Mesenchymal stem cell (in vitro differentiated cells and primary cell): ENCODE measurements around the gene POLR3A.

Source experiments
- DNase-seq: peaks from one replicate; pipeline ENCODE4 v3.0.0-alpha.2; 2013
- H2AFZ ChIP-seq: one replicate; pipeline ENCODE4 v1.6.1; 2013; ENCODE audit warnings: low read depth, mild to moderate bottlenecking, control low read depth, inconsistent platforms, low read length, moderate library complexity
- H2AK5ac ChIP-seq: 2 replicates; pipeline ENCODE4 v1.6.1; 2013; ENCODE audit warnings: low read length, moderate library complexity, mild to moderate bottlenecking, inconsistent platforms; ENCODE audit not compliant: severe bottlenecking
- H2BK120ac ChIP-seq: one replicate; pipeline ENCODE4 v1.6.1; 2013; ENCODE audit warnings: low read depth, mild to moderate bottlenecking, inconsistent platforms, low read length, moderate library complexity
- H2BK12ac ChIP-seq, 2 experiments: one replicate each; pipeline ENCODE4 v1.6.1; 2013; ENCODE audit warnings: inconsistent platforms in 2 of 2, low read length in 2 of 2, mild to moderate bottlenecking in 2 of 2, moderate library complexity in 2 of 2, control low read depth in 1 of 2
- H2BK15ac ChIP-seq: one replicate; pipeline ENCODE4 v1.6.1; 2013; ENCODE audit warnings: mild to moderate bottlenecking, low read depth, inconsistent platforms; ENCODE audit not compliant: poor library complexity, severe bottlenecking
- H2BK5ac ChIP-seq: 2 replicates; pipeline ENCODE4 v1.6.1; 2013; ENCODE audit warnings: low read depth, mild to moderate bottlenecking, low read length, control low read depth, inconsistent platforms; ENCODE audit not compliant: poor library complexity, severe bottlenecking
- H3K14ac ChIP-seq, 2 experiments: one replicate each; pipeline ENCODE4 v1.6.1; 2013; ENCODE audit warnings: inconsistent platforms in 2 of 2, low read length in 2 of 2, control low read depth in 1 of 2, mild to moderate bottlenecking in 1 of 2, moderate library complexity in 1 of 2
- H3K18ac ChIP-seq, 2 experiments: one replicate each; pipeline ENCODE4 v1.6.1; 2013; ENCODE audit warnings: inconsistent platforms in 2 of 2, low read length in 2 of 2, control low read depth in 1 of 2, low read depth in 1 of 2, mild to moderate bottlenecking in 1 of 2
- H3K23ac ChIP-seq, 2 experiments: one replicate each; pipeline ENCODE4 v1.6.1; 2013; ENCODE audit warnings: inconsistent platforms in 2 of 2, low read length in 2 of 2, mild to moderate bottlenecking in 2 of 2, moderate library complexity in 2 of 2, control low read depth in 1 of 2
- H3K27ac ChIP-seq: 2 replicates; pipeline ENCODE4 v1.5.1; 2013; ENCODE audit warnings: mild to moderate bottlenecking, moderate library complexity, low read length, control low read depth, inconsistent platforms; ENCODE audit not compliant: poor library complexity, severe bottlenecking
- H3K27me3 ChIP-seq, 2 experiments: 2 replicates each; pipeline versions ENCODE4 v1.6.1 to v1.7.0; 2013; ENCODE audit warnings: low read length in 2 of 2, mild to moderate bottlenecking in 2 of 2, moderate library complexity in 2 of 2, control low read depth in 1 of 2, inconsistent platforms in 1 of 2; ENCODE audit not compliant: control insufficient read depth in 1 of 2, insufficient read depth in 1 of 2
- H3K36me3 ChIP-seq, 2 experiments: 2 replicates each; pipeline versions ENCODE4 v1.6.1 to v1.7.0; 2013; ENCODE audit warnings: low read length in 2 of 2, control low read depth in 1 of 2, inconsistent platforms in 1 of 2, low read depth in 1 of 2, mild to moderate bottlenecking in 1 of 2; ENCODE audit not compliant: insufficient read depth in 2 of 2, control insufficient read depth in 1 of 2
- H3K4ac ChIP-seq, 2 experiments: one replicate each; pipeline ENCODE4 v1.6.1; 2013; ENCODE audit warnings: inconsistent platforms in 2 of 2, low read length in 2 of 2, mild to moderate bottlenecking in 2 of 2, moderate library complexity in 2 of 2, control low read depth in 1 of 2, low read depth in 1 of 2
- H3K4me1 ChIP-seq: 2 replicates; pipeline ENCODE4 v1.6.1; 2013; ENCODE audit warnings: low read depth, low read length, control low read depth; ENCODE audit not compliant: control insufficient read depth, insufficient read depth
- H3K4me2 ChIP-seq: 2 replicates; pipeline ENCODE4 v1.6.1; 2013; ENCODE audit warnings: low read length, mild to moderate bottlenecking, inconsistent platforms; ENCODE audit not compliant: poor library complexity, severe bottlenecking
- H3K4me3 ChIP-seq, 2 experiments: 2 replicates each; pipeline versions ENCODE4 v1.5.1 to v1.7.0; 2013; ENCODE audit warnings: low read length in 2 of 2, mild to moderate bottlenecking in 2 of 2, control low read depth in 1 of 2, low read depth in 1 of 2; ENCODE audit not compliant: insufficient read depth in 1 of 2
- H3K79me1 ChIP-seq: replicated peaks from 2 replicates; pipeline ENCODE4 v1.6.1; 2013; ENCODE audit warnings: mild to moderate bottlenecking, control low read depth, low read length, inconsistent platforms; ENCODE audit not compliant: poor library complexity, severe bottlenecking
- H3K9ac ChIP-seq: 2 replicates; pipeline ENCODE4 v1.7.0; 2013; ENCODE audit warnings: mild to moderate bottlenecking, low read length, moderate library complexity
- H3K9me3 ChIP-seq: 2 replicates; pipeline ENCODE4 v1.7.0; 2013; ENCODE audit warnings: mild to moderate bottlenecking, low read length; ENCODE audit not compliant: control insufficient read depth
- H4K8ac ChIP-seq: one replicate; pipeline ENCODE4 v1.6.1; 2013; ENCODE audit warnings: inconsistent platforms, mild to moderate bottlenecking, low read length, moderate library complexity
- H4K91ac ChIP-seq: one replicate; pipeline ENCODE4 v1.6.1; 2013; ENCODE audit warnings: mild to moderate bottlenecking, low read length, inconsistent platforms
- WGBS: methylation state at CpG from one replicate; pipeline ENCODE4 v1.1.7; 2013; ENCODE audit warnings: mixed read lengths; 5-methylcytosine and 5-hydroxymethylcytosine counted together

The POLR3A gene

GRCh38 chr10:78058562-78058961 lies 29.2 kb upstream of the POLR3A start:
- no peak overlapping the region for H3K4me2 ChIP-seq
- H3K9me3 ChIP-seq, result no peaks in the 10 kb centered on the region
- H2BK120ac ChIP-seq, result no peak overlapping the region
- H2BK12ac ChIP-seq, result no peak overlapping the region
- H2BK15ac ChIP-seq, result no peak overlapping the region
- H2BK5ac ChIP-seq, result no peak overlapping the region
- H3K36me3 ChIP-seq, result peaks cover 5 to 15% of the 10 kb centered on the region in 2 experiments
- H3K14ac ChIP-seq, result no peak overlapping the region
- H3K23ac ChIP-seq, result no peak overlapping the region
- 82% methylated on average over 4 of the region's 5 CpGs for WGBS
- H3K4me3 ChIP-seq, result no peak overlapping the region
- H3K9ac ChIP-seq, result no peak overlapping the region
- H3K27ac ChIP-seq, result no peak overlapping the region
- no peaks in the 10 kb centered on the region for H3K27me3 ChIP-seq
- no peak overlapping the region for H4K8ac ChIP-seq
- no peak overlapping the region for H3K18ac ChIP-seq
- H3K79me1 ChIP-seq, result peaks cover 1% of the 10 kb centered on the region
- no peak overlapping the region for H4K91ac ChIP-seq
- H3K4ac ChIP-seq, result no peak overlapping the region
- H3K4me1 ChIP-seq, result peaks cover 6% of the 10 kb centered on the region
- no peak overlapping the region for H2AFZ ChIP-seq
- H2AK5ac ChIP-seq, result no peak overlapping the region
- no peak for DNase-seq

GRCh38 chr10:78053211-78053868 lies 24.0 kb upstream of the POLR3A start:
- Histone ChIP-seq H4K91ac (no peak overlapping the region), H4K8ac (no peak overlapping the region), H3K4me1 (peaks cover 9% of the 10 kb centered on the region), H3K18ac (no peak overlapping the region), H2BK5ac (no peak overlapping the region), H3K36me3 (peaks cover 5 to 26% of the 10 kb centered on the region in 2 experiments), H2BK12ac (no peak overlapping the region), H2AK5ac (no peak overlapping the region), H3K9me3 (no peaks in the 10 kb centered on the region), H3K9ac (peak overlapping the region; percentile 60), H2BK120ac (no peak overlapping the region), H3K27me3 (no peaks in the 10 kb centered on the region), H2BK15ac (no peak overlapping the region), H3K4me2 (no peak overlapping the region), H3K4ac (peak overlapping the region in 1 of 2 experiments; percentile 26), H3K27ac (no peak overlapping the region), H3K79me1 (peaks cover 4% of the 10 kb centered on the region), H3K14ac (no peak overlapping the region), H2AFZ (no peak overlapping the region), H3K23ac (no peak overlapping the region), H3K4me3 (no peak overlapping the region)
- WGBS, result 29% methylated on average over 3 of the region's 7 CpGs
- DNase-seq, result peak; percentile 53

- no peak overlapping the region for H3K4me2 ChIP-seq
- no peak overlapping the region for H2AFZ ChIP-seq
- no peaks in the 10 kb centered on the region for H3K27me3 ChIP-seq
- peaks cover 12% of the 10 kb centered on the region for H3K4me1 ChIP-seq
- no peak overlapping the region for H3K27ac ChIP-seq
- no peak overlapping the region for H2BK5ac ChIP-seq
- no peak overlapping the region for H2BK12ac ChIP-seq
- H2AK5ac ChIP-seq, result no peak overlapping the region
- H3K14ac ChIP-seq, result no peak overlapping the region
- H3K9me3 ChIP-seq, result no peaks in the 10 kb centered on the region
- peaks cover 2% of the 10 kb centered on the region for H3K79me1 ChIP-seq
- no peak overlapping the region for H4K91ac ChIP-seq
- no peak overlapping the region for H2BK120ac ChIP-seq
- no peak overlapping the region for H3K4me3 ChIP-seq
- no peak overlapping the region for H3K4ac ChIP-seq
- H2BK15ac ChIP-seq, result no peak overlapping the region
- DNase-seq, result no peak
- no peak overlapping the region for H3K18ac ChIP-seq
- H3K36me3 ChIP-seq, result peaks cover 4 to 21% of the 10 kb centered on the region in 2 experiments
- no peak overlapping the region for H3K23ac ChIP-seq
- no peak overlapping the region for H3K9ac ChIP-seq
- no peak overlapping the region for H4K8ac ChIP-seq
- WGBS, result 100% methylated on average over 1 of the region's 1 CpG
These were observed 20.5 kb upstream of the POLR3A start for GRCh38 chr10:78049851-78050250.

DNA sequence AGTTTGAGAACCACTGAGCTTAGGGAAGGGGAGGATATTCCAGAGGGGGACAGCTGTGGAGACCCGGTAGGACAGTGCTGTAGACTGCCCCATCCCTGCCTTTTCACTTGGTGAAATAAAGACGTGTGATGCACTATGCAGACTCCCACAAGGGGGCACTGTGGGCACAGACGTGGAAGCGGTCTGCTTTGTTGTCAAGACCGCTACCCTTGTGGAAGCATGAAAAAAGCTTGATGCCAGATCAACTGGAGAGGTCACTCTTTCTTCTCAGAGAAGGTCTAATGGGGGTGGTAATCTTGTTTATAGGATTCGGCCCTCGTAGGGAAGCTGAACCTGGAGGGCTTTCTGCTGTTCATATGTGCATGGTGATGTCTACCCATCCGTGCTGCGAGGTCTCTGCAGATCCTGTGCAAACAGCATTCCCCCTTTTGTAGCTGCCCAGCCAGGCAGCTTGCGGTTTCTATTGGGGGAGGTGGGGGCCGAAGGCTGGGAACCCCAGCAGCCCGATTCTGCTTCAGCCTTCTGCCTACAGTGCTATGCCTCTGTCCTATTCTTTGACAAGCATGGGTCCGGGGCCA lies 18.1 kb upstream of the POLR3A start:
- Histone ChIP-seq H4K8ac (peak overlapping the region; percentile 31), H3K9ac (peak overlapping the region; percentile 17), H2BK12ac (peak overlapping the region; percentile 7 to 15), H3K23ac (no peak overlapping the region), H3K27ac (no peak overlapping the region), H3K79me1 (peaks cover under 1% of the 10 kb centered on the region), H4K91ac (no peak overlapping the region), H2AFZ (no peak overlapping the region), H3K27me3 (no peaks in the 10 kb centered on the region), H2BK5ac (no peak overlapping the region), H2AK5ac (peak overlapping the region; percentile 9), H2BK120ac (no peak overlapping the region), H3K9me3 (no peaks in the 10 kb centered on the region), H3K4ac (no peak overlapping the region), H3K4me1 (peaks cover 9% of the 10 kb centered on the region), H3K18ac (peak overlapping the region in 1 of 2 experiments; percentile 42), H3K14ac (no peak overlapping the region), H3K36me3 (peaks cover 15 to 16% of the 10 kb centered on the region in 2 experiments), H3K4me2 (no peak overlapping the region), H2BK15ac (no peak overlapping the region), H3K4me3 (no peak overlapping the region)
- DNase-seq, result peak; percentile 82
- WGBS, result 43% methylated on average over 13 of the region's 13 CpGs
